ENCODE data around the gene CACNB2. TPM values are rescaled to one million over a fixed set of nuclear protein-coding genes. Genes with fewer than 3 reads are reported as not detected.

Gene CACNB2
- total RNA-seq, 1 donor from 2014 or later = 3.5 TPM

DNA sequence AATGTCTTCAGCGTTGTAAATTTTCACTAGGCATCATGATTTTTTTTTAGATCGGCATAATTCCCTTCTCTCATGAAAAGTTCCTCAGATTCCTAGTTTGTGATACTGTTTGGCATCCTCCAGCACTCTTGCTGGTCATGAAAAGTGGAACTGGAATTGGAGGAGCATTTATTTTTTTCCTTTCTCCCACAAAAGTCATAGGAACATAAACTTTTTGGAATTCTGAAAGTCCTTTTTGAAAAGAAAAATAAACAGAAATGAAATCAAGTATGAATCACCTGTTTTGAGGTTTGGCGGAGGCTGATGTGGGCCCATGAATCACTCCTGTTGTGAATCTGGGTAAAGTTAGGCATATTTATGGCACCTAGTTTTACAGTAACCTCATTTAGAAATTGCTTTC lies 17.7 kb downstream of the CACNB2 start:
- H3K4me1 Mint-ChIP-seq = no peaks in the 10 kb centered on the region
- DNase-seq (ENCODE audit: low spot score) = no peak
- TF ChIP-seq CTCF (IDR thresholded peaks at IDR 0.05) (no peak), EZH2phosphoT487 (IDR thresholded peaks at IDR 0.05) (no peak), EZH2 (IDR thresholded peaks at IDR 0.05) (no peak)
- Histone ChIP-seq H3K27ac (no peak overlapping the region), H3K4me1 (no peaks in the 10 kb centered on the region), H3K4me2 (no peak overlapping the region), H3K4me3 (no peak overlapping the region), H3K9me3 (ENCODE audit: low read depth) (no peaks in the 10 kb centered on the region), H3K27me3 (no peaks in the 10 kb centered on the region), H4K20me1 (ENCODE audit: low read depth) (no peaks in the 10 kb centered on the region), H2AFZ (replicated peaks) (no peak overlapping the region), H3K79me2 (ENCODE audit: low read depth) (no peaks in the 10 kb centered on the region), H3F3A (ENCODE audit: low read depth) (no peaks in the 10 kb centered on the region), H3K9ac (no peak overlapping the region), H3K36me3 (no peaks in the 10 kb centered on the region)
- H3K4me3 Mint-ChIP-seq = no peak overlapping the region
- no peak overlapping the region for H3K27ac Mint-ChIP-seq
- H3K9me3 Mint-ChIP-seq = no peaks in the 10 kb centered on the region
- no peaks in the 10 kb centered on the region for H3K36me3 Mint-ChIP-seq
- no peaks in the 10 kb centered on the region for H3K27me3 Mint-ChIP-seq (ENCODE audit: insufficient read depth, low read depth)

- Histone ChIP-seq H3K79me2 (ENCODE audit: low read depth) (no peaks in the 10 kb centered on the region), H3K4me2 (no peak overlapping the region), H4K20me1 (ENCODE audit: low read depth) (no peaks in the 10 kb centered on the region), H3K27ac (no peak overlapping the region), H3K9me3 (ENCODE audit: low read depth) (no peaks in the 10 kb centered on the region), H2AFZ (replicated peaks) (no peak overlapping the region), H3F3A (ENCODE audit: low read depth) (no peaks in the 10 kb centered on the region), H3K4me1 (no peaks in the 10 kb centered on the region), H3K9ac (no peak overlapping the region), H3K4me3 (no peak overlapping the region), H3K36me3 (no peaks in the 10 kb centered on the region), H3K27me3 (no peaks in the 10 kb centered on the region)
- TF ChIP-seq EZH2 (IDR thresholded peaks at IDR 0.05) (no peak), CTCF (IDR thresholded peaks at IDR 0.05) (no peak), EZH2phosphoT487 (IDR thresholded peaks at IDR 0.05) (no peak)
- DNase-seq (ENCODE audit: low spot score) = no peak
- Mint-ChIP-seq H3K27ac (no peak overlapping the region), H3K27me3 (ENCODE audit: insufficient read depth, low read depth) (no peaks in the 10 kb centered on the region), H3K36me3 (no peaks in the 10 kb centered on the region), H3K9me3 (no peaks in the 10 kb centered on the region), H3K4me3 (no peak overlapping the region), H3K4me1 (no peaks in the 10 kb centered on the region)
Measured at GRCh38 chr10:18158773-18159265, 18.6 kb downstream of the CACNB2 start.

GRCh38 chr10:18159557-18159956 lies 19.3 kb downstream of the CACNB2 start:
- Histone ChIP-seq H3K4me2 (no peak overlapping the region), H3K9me3 (ENCODE audit: low read depth) (no peaks in the 10 kb centered on the region), H3K27ac (no peak overlapping the region), H3K4me3 (no peak overlapping the region), H3K27me3 (no peaks in the 10 kb centered on the region), H3F3A (ENCODE audit: low read depth) (no peaks in the 10 kb centered on the region), H4K20me1 (ENCODE audit: low read depth) (no peaks in the 10 kb centered on the region), H3K79me2 (ENCODE audit: low read depth) (no peaks in the 10 kb centered on the region), H2AFZ (replicated peaks) (no peak overlapping the region), H3K36me3 (no peaks in the 10 kb centered on the region), H3K9ac (no peak overlapping the region), H3K4me1 (no peaks in the 10 kb centered on the region)
- Mint-ChIP-seq H3K4me1 (no peaks in the 10 kb centered on the region), H3K27ac (no peak overlapping the region), H3K9me3 (no peaks in the 10 kb centered on the region), H3K4me3 (no peak overlapping the region), H3K27me3 (ENCODE audit: insufficient read depth, low read depth) (no peaks in the 10 kb centered on the region), H3K36me3 (no peaks in the 10 kb centered on the region)
- TF ChIP-seq CTCF (IDR thresholded peaks at IDR 0.05) (no peak), EZH2 (IDR thresholded peaks at IDR 0.05) (no peak), EZH2phosphoT487 (IDR thresholded peaks at IDR 0.05) (no peak)
- no peak for DNase-seq (ENCODE audit: low spot score)

Measured in neural progenitor cell (in vitro differentiated cells).